Measurements from ENCODE around the gene GPR153. TPM values are rescaled to one million over a fixed set of nuclear protein-coding genes. Genes with fewer than 3 reads are reported as not detected.

Gene GPR153
- total and polyA plus RNA-seq, 2 of the 13 experiments (the other 11 are each of a cell fraction or from before 2014, with no cell fraction given), result 0.22 to 0.31 TPM

DNA sequence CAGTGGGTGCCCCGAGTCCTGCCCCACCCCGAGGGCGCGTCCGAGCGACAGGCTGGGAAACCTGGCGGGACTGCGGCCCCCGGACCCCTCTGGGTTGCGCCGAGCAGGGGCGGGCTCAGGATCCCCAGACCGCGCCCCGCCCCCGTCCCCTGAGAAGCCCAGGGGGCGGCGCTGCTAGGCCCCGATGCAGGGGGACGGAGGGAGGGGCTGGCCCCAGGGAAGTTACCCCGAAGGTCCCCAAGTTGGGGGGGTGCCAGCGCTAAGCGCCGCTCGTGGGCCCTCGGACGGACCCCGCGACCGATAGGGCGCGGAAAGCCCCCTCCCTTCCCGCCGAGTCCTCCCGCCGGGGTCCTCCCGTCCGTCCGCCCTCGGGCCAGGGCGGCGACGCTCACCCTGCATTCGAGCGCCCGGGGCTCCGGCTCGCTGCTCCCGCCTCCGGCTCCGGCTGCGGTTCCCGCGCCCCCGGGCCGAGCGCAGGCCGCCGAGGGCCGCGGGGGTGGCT, 414 bp downstream of the GPR153 start:
- TF ChIP-seq ZNF263 (CRISPR knock-in tag; IDR thresholded peaks at IDR 0.05) (peak; percentile 84), HNRNPK (IDR thresholded peaks at IDR 0.05; ENCODE audit: low read depth, low read length, poor library complexity, severe bottlenecking) (peak; percentile 52), ELF3 (CRISPR knock-in tag; IDR thresholded peaks at IDR 0.05) (no peak), ZFY (CRISPR knock-in tag; IDR thresholded peaks at IDR 0.05) (peak; percentile 2; the same call in 1 of the 2 replicates), PHF5A (CRISPR knock-in tag; IDR thresholded peaks at IDR 0.05; ENCODE audit: low read depth, unreplicated experiment) (no peak), ZNF777 (CRISPR knock-in tag; IDR thresholded peaks at IDR 0.05) (peak; percentile 63), HIVEP1 (CRISPR knock-in tag; IDR thresholded peaks at IDR 0.05) (peak; percentile 4; the same call in 1 of the 2 replicates), NR2F2 (IDR thresholded peaks at IDR 0.05; ENCODE audit: borderline replicate concordance, low read depth) (no peak), REPIN1 (CRISPR knock-in tag; IDR thresholded peaks at IDR 0.05; ENCODE audit: borderline replicate concordance, low read depth) (no peak), ZSCAN25 (CRISPR knock-in tag; IDR thresholded peaks at IDR 0.05) (0 out of 2 replicates have a peak, but pooled peaks have one; percentile 35)
- TF ChIP-seq, protein P1, sequence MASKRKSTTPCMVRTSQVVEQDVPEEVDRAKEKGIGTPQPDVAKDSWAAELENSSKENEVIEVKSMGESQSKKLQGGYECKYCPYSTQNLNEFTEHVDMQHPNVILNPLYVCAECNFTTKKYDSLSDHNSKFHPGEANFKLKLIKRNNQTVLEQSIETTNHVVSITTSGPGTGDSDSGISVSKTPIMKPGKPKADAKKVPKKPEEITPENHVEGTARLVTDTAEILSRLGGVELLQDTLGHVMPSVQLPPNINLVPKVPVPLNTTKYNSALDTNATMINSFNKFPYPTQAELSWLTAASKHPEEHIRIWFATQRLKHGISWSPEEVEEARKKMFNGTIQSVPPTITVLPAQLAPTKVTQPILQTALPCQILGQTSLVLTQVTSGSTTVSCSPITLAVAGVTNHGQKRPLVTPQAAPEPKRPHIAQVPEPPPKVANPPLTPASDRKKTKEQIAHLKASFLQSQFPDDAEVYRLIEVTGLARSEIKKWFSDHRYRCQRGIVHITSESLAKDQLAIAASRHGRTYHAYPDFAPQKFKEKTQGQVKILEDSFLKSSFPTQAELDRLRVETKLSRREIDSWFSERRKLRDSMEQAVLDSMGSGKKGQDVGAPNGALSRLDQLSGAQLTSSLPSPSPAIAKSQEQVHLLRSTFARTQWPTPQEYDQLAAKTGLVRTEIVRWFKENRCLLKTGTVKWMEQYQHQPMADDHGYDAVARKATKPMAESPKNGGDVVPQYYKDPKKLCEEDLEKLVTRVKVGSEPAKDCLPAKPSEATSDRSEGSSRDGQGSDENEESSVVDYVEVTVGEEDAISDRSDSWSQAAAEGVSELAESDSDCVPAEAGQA (IDR thresholded peaks at IDR 0.05; ENCODE audit: low read depth), result no peak
- TF ChIP-seq, protein P1 (CRISPR knock-in tag; IDR thresholded peaks at IDR 0.05; ENCODE audit: borderline replicate concordance), result no peak
- TF ChIP-seq, protein P2, sequence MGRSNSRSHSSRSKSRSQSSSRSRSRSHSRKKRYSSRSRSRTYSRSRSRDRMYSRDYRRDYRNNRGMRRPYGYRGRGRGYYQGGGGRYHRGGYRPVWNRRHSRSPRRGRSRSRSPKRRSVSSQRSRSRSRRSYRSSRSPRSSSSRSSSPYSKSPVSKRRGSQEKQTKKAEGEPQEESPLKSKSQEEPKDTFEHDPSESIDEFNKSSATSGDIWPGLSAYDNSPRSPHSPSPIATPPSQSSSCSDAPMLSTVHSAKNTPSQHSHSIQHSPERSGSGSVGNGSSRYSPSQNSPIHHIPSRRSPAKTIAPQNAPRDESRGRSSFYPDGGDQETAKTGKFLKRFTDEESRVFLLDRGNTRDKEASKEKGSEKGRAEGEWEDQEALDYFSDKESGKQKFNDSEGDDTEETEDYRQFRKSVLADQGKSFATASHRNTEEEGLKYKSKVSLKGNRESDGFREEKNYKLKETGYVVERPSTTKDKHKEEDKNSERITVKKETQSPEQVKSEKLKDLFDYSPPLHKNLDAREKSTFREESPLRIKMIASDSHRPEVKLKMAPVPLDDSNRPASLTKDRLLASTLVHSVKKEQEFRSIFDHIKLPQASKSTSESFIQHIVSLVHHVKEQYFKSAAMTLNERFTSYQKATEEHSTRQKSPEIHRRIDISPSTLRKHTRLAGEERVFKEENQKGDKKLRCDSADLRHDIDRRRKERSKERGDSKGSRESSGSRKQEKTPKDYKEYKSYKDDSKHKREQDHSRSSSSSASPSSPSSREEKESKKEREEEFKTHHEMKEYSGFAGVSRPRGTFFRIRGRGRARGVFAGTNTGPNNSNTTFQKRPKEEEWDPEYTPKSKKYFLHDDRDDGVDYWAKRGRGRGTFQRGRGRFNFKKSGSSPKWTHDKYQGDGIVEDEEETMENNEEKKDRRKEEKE (IDR thresholded peaks at IDR 0.05), result no peak
- no TSS peak for BruUV-seq (replicated peaks)
- Histone ChIP-seq H3K36me3 (replicated peaks in 1 of 2; ENCODE audit: control insufficient read depth in 1 of 2, insufficient read depth in 2 of 2, low read length in 2 of 2) (no peaks in the 10 kb centered on the region), H3K4me3 (replicated peaks in 1 of 3; ENCODE audit: insufficient read depth in 1 of 3, low read depth in 2 of 3, low read length in 3 of 3) (peak overlapping the region; percentile 40 to 63 (median 54); a peak in 4 of 6 replicates), H3K27ac (ENCODE audit: extremely low read length, insufficient read depth, low read length) (no peak overlapping the region), H3K4me2 (ENCODE audit: low read depth, low read length) (peak overlapping the region; percentile 51), H3K27me3 (ENCODE audit: control insufficient read depth in 1 of 2, insufficient read depth in 2 of 2, low read length in 2 of 2) (peaks cover 0 to 7% of the 10 kb centered on the region in 2 experiments; a peak in 3 of 5 replicates), H3K79me2 (ENCODE audit: insufficient read depth, low read length) (no peaks in the 10 kb centered on the region), H2AFZ (ENCODE audit: low read length) (no peak overlapping the region), H3K4me1 (ENCODE audit: insufficient read depth, low read length) (peaks cover 33% of the 10 kb centered on the region), H4K20me1 (ENCODE audit: insufficient read depth, low read length) (no peaks in the 10 kb centered on the region), H3K9ac (ENCODE audit: insufficient read depth, low read depth, low read length) (no peak overlapping the region), H3K9me3 (ENCODE audit: low read length) (no peaks in the 10 kb centered on the region)
- FAIRE-seq (no peak), ATAC-seq (no peak), DNase-seq (ENCODE audit: low spot score) (no peak)
- WGBS (ENCODE audit: low lambda C conversion rate), result 0% methylated on average over 4 of the region's 61 CpGs
- ChIA-PET POLR2A (interaction anchor here (1.3 kb wide), 1 partner anchor 25 kb away, joined by 4 read pairs; the partner anchor contains the start of gene ICMT), CTCF (ENCODE audit: low intra/inter-chr PET ratio, low total read pairs) (no interaction called here)
- in situ Hi-C loops (cut with HindIII; ENCODE audit: extremely low pct_ligation_motif_present, low pct_unique_long_range_greater_than_20kb) (no loop called here), intact Hi-C loops (cut with micrococcal nuclease; ENCODE audit: unreplicated experiment) (no loop called here)

Data from HepG2 (cell line).